H1 (cell line): Measurements from ENCODE around the gene EIF1B.

Experiments
- SIN3A ChIP-seq, 2 experiments: IDR thresholded peaks in 1 of 2; conservative IDR thresholded peaks in 1 of 2; 2 replicates each; pipeline ENCODE4 v1.6.1; 2011 to 2012; ENCODE audit warnings: low read length in 2 of 2, improper control_type of control experiment in 1 of 2, low read depth in 1 of 2, mild to moderate bottlenecking in 1 of 2
- TF ChIP-seq, protein P1 (sequence below), 3 experiments: IDR thresholded peaks; 1 replicate in 2 of 3; 2 replicates in 1 of 3; pipeline versions ENCODE4 v1.5.1 to v1.6.1; 2011; ENCODE audit warnings: low read length in 3 of 3, mild to moderate bottlenecking in 3 of 3, inconsistent platforms in 2 of 3, low read depth in 1 of 3, moderate library complexity in 1 of 3; ENCODE audit not compliant: insufficient read depth in 1 of 3; ENCODE audit errors: control extremely low read depth in 1 of 3

DNA sequence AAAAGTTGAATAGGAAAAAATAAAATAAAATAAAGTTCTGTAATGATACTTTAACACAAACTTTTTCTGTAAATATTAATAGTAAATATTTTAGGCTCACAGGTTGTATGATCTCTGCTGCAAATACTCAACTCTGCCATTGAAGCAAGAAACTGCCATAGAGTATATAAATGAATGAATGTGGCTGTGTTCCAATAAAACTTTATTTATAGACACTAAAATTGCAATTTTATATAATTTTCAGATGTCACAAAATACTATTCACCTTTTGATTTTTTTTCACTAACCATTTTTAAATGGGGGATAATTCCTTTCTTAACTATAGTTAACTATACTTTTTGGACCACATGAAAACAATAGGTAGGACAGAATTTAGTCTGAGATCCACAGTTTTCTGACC, 16.0 kb downstream of the EIF1B start:
- TF ChIP-seq, protein P1, sequence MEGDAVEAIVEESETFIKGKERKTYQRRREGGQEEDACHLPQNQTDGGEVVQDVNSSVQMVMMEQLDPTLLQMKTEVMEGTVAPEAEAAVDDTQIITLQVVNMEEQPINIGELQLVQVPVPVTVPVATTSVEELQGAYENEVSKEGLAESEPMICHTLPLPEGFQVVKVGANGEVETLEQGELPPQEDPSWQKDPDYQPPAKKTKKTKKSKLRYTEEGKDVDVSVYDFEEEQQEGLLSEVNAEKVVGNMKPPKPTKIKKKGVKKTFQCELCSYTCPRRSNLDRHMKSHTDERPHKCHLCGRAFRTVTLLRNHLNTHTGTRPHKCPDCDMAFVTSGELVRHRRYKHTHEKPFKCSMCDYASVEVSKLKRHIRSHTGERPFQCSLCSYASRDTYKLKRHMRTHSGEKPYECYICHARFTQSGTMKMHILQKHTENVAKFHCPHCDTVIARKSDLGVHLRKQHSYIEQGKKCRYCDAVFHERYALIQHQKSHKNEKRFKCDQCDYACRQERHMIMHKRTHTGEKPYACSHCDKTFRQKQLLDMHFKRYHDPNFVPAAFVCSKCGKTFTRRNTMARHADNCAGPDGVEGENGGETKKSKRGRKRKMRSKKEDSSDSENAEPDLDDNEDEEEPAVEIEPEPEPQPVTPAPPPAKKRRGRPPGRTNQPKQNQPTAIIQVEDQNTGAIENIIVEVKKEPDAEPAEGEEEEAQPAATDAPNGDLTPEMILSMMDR (IDR thresholded peaks at IDR 0.05; ENCODE audit: control extremely low read depth in 1 of 3, insufficient read depth in 1 of 3, low read depth in 1 of 3, low read length in 3 of 3), result no peak
- no peak for TF ChIP-seq SIN3A (conservative IDR thresholded peaks at IDR 0.05 in 1 of 2, IDR thresholded peaks at IDR 0.05 in 1 of 2; ENCODE audit: low read depth in 1 of 2, low read length in 2 of 2)
